Fibroblast of skin of left biceps (primary cell): ENCODE data around the gene DPP8.
"Not testable (repeated sequence)": the region's sequence is repeated elsewhere in the genome, so short reads cannot be mapped to it uniquely, and the experiment has no call there.

Experiments
- DNase-seq, 2 experiments: peaks; one replicate each; pipeline ENCODE4 v3.0.0-alpha.2; 2013; ENCODE audit warnings: low read depth in 2 of 2

Gene DPP8

DNA sequence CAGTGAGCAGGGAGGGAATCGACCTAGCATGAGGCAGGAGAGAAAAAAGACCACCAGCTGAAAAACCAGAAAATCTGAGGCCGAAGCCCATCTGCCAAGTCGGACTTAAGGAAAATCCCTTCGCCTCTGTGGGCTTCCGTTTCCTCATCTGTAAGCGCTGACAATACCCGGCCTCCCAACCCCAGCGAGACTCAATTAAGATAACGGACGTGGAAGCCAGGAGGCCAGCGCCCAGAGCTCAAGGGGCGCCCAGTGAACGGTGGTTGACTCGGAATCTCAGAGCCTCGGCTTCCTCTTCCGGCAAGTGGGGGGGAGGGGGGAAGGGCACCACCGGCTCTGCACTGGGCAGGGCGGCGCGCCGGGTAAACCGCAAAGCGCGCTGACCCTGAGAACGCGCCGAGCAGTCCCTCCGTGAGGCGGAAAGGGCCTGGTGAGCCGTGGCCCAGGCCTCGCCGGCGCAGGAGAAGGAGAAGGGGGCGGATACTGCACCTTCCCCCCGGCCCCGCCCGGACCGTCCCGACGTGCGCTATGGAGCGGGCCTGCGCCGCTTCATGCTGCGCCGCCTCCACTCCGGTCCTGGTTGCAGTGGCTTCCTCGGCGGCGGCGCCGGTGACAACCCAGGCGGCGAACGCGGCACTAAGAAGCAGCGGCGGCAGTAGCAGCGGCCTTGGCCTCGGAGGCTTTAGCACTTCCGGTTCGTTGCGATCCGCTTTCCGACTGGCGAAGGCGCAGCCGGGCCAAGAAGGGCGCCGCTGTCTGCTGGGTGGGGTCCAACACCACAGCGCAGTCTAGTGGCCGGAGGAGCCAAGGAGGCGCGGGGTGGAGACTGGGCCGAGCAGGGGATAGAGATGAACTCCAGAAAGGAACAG lies at the start of gene DPP8:
Gene DPP8, minus strand, starts transcription at position 693 of the 869 bp plus-strand sequence. CDS start 5,136 bp downstream, outside the sequence.
- peak; percentile 75 to 79 for DNase-seq

- no peak for DNase-seq
These were observed 44.4 kb upstream of the DPP8 start for GRCh38 chr15:65561934-65562333.

DNA sequence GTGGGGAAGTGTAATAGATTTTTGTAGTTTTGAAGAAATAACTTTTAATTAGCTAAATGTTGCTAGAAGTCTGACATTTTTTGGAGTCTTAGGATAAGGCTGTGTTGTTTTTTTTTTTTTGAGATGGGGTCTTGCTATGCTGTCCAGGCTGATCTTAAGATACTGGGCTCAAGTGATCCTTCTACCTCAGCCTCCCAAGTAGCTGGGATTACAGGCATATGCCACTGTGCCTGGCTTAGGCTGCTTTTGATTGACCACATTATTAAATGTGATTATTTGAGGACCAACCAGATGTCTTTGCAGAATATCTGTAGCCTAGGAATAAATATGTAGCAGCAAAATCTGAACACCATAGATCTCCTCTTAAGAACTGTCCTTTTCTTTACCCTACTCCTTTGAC lies 42.5 kb upstream of the DPP8 start:
- no peak for DNase-seq

DNA sequence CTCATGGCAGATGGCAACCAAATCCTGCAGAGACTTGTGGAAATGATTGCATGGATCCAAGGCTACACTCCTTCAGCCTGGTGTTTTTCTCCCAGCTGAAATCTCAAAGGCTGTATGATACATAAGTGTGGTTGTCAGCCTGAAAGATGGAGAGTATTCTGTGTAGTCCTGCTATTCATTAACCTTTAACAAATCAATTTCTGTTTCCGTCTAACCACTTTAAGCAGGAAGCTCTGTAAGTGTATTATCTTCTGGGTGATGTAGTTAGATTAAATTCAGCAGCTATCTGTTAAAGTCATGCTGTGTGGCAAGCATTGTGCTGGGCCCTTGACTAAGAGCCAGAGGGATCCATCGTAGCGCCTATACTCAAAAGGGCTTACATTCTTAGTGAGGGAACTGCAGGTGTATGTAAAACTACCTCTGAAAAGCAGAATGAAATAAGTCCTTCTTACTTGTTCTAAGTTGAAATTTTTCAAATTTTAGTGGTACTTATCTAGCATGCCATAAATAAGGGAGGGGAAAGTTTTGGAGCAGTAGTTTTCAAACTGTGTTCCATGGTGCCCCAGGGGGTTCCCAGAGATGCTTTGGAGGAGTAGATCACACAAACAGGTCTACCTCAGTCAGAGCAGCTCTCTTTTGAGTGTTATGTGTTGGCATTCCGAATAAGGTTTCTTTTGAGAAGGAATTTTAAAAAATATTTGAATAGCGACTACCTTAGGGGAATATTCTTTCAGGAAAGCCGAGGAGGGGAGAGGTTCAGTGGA lies 41.7 kb upstream of the DPP8 start:
- DNase-seq = no peak

DNA sequence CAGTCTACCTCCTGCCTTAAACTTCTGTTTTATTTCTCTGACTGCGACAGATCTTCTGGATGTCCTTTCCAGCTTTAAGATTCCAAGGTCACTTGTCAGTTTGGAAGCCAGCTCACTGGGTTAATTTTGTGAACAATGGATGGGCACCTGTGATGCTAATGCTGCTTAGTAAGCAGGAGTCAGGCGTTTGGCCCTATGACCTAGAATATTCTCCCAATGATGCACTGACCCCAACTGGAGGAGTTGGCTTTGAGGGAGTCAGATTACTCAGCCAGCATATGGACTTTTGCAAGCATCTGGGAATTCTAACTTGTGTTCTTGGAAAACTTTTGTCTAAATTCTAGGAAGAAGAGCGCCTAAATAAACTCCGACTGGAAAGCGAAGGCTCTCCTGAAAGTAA lies 40.8 kb upstream of the DPP8 start:
- no peak for DNase-seq

DNA sequence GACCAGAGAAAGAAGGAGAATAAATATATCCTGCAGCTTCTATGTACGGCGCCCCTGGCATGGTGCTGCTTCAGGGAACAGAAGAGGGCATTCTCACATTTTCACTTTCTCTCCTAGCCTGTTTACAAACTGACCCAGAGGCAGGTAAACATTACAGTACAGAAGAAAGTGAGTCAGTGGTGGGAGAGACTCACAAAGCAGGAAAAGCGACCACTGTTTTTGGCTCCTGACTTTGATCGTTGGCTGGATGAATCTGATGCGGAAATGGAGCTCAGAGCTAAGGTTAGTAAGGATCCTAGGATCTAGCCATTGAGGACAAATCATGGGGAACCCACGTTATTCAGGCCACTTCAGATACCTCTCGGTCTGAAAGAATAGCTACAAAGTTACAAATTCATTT lies 39.1 kb upstream of the DPP8 start:
- DNase-seq = no peak

DNA sequence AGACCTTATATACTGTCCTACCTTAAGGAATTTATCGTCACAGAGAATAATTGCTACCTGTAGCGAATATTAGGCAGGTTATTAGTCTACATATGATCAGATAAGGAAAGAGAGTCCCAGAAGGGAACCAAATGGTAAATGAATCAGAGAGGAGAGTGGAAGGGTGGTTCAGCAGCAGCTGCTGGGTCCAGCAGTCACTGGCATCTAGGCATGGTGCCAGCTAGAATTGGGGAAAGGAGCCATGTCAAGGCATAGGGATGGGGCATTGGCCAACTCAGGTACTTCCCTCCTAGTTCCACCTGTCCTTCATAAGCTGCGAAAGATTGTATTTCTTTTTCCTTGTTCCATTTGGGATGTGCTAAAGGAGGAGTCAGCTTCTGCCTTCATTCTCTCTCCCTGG lies 36.2 kb upstream of the DPP8 start:
- DNase-seq = no peak

- not testable (repeated sequence) for DNase-seq
These were observed 35.4 kb upstream of the DPP8 start for GRCh38 chr15:65552851-65553250.

GRCh38 chr15:65551183-65551582 lies 33.7 kb upstream of the DPP8 start:
- DNase-seq = no peak

- no peak for DNase-seq
These were observed 33.2 kb upstream of the DPP8 start for GRCh38 chr15:65550681-65551098.

DNA sequence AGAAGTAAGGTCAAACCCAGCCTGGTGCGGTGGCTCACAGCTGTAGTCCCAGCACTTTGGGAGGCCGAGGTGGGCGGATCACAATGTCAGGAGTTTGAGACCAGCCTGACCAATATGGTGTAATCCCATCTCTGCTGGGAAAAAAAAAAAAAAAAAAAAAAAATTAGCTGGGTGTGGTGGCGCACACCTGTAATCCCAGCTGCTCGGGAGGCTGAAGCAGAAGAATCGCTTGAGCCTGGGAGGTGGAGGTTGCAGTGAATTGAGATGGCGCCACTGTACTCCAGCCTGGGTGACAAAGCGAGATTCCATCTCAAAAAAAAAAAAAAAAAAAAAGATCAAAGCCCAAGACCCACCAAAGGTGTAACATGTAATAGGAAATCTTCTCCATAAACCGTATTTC lies 31.8 kb upstream of the DPP8 start:
- not testable (repeated sequence) for DNase-seq

GRCh38 chr15:65547841-65548240 lies 30.4 kb upstream of the DPP8 start:
- DNase-seq = no peak

- DNase-seq = no peak
These were observed 23.8 kb upstream of the DPP8 start for GRCh38 chr15:65541231-65541820.

DNA sequence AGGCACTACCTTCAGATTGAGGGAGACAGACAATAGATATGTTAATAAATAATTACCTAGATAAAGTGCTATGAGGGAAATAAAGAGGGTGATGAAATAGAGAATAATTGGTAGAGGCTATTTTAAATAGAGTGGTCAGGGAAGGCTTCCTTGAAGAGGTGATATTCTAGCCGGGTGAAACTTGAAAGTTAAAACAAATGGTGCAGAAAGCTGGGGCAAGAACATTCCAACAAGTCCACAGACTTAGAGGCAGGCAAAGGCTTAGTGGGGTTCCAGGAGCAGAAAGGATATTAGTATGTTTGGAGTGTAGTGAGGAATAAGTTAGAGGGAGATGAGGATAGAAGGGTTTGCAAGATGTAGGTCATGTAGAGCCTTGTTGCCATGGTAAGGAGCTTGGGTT lies 22.8 kb upstream of the DPP8 start:
- no peak for DNase-seq

- no peak for DNase-seq
These were observed 17.7 kb upstream of the DPP8 start for GRCh38 chr15:65535192-65535591.

DNA sequence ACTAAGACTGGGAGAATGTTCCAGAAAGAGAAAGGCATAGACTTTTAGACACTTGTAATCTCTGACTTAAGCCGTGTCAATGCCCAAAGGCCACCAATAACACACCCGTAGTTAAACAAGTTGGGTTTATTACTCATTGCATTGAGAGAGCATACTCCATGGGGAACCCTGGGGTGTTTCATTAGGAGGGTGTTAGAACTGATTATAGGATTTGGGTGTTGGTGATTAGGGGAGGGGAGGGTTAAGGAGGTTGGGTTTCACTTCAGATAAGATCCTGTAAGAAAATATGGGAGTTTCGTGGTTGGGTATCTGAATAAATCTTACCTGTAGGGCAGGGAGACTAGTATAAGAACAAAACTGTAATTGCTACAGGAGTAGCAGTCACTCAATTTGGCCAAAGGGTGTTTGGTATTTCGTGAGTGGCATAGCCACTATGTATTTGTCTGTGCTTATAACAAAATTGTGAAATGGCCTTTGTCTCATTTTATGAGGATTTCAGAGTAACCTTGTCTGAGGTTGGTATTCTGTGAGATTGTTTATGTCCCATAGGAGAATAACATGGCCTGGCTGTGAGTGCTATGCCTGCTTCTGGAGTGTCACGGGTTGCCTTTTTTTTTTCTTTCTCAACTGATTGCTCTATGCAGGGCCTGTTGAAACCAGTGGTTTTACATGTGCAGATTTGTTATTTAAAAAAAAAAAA lies 15.7 kb upstream of the DPP8 start:
- no peak for DNase-seq

DNA sequence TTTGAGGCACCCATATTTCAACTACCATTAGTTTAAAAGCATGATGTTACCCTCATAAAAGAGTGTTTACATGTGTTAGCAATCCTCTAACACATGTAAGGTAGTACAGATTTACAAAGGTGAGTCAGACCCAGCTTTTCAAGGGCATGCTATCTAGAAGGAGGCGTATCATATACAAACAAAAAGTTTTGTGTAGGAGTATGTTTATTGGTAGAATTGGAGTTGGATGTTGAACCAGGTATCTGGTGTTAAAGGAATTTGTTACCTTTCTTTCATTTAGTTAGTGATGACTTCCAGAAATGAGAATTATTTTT lies 15.2 kb upstream of the DPP8 start:
- DNase-seq = no peak

DNA sequence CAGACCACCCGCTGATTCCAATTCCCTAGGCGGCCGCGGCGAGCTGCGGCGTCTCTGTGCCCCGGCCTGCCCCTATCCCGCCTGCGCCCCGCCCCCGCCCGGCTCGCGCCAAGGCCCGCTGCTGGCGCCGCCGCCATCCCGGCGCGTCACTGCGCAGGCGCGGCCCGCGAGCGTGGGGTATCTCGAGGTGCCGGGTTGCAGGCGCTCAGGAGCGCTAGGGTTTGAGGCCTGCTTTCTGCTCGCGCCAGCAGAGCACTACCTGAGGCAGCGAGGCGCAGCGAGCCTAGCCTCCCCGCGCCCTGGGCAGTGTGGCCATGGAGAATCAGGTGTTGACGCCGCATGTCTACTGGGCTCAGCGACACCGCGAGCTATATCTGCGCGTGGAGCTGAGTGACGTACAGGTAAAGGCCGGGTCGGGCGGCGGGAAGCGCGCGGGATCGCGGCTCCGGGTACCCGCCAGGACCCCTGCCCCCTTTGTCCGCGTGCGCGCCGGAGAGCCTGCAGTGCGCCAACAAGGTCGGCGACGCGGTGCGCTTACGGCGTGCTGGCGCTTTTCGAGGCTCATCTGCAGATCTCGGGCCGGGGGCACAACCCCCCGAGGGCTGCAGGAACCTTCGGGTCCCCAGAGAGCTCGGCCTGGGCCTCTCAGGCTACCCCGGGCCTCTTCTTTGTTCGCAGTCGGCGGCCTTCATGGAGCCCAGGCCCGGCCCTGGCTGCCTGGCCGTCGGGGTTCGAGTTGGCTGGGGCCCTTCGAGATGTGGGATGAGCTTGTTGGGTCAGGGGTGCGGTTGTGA lies 13.0 kb upstream of the DPP8 start, which contains the start of gene HACD3:
Gene HACD3, plus strand, starts transcription at position 146 of the 794 bp plus-strand sequence. Its CDS starts 169 bp downstream, at position 315.
- peak; percentile 50 for DNase-seq

- no peak for DNase-seq
These were observed 12.4 kb upstream of the DPP8 start for GRCh38 chr15:65529762-65530317.

DNA sequence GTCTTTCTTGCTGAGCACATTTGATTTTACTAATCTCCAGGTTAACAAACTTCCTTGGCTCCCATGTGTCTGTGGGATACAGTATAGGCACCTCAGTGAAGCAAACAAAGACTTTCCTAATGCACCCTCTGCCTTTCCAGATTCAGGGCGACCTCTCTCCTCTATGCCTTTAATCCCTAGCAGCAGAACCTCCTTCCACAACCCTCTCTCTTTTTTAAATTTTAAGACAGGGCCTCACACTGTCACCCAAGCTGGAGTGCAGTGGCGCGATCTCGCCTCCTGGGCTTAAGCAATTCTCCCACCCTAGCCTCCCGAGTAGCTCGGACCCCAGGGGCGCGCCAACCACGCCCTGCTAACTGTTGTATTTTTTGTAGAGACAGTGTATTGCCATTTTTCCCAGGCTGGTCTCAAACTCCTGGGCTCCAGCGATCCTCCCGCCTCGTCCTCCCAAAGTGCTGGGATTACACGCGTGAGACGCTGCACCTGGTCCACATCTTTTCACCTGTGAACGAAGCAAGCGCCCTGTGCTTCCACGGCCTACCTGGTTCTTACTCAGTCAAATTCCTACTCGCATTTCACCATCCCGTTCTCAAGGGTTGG lies 11.1 kb upstream of the DPP8 start:
- no peak for DNase-seq
